ENCODE results near the gene GLA.

The GLA gene

GRCh38 chrX:101347859-101348451 is 59.8 kb downstream of the GLA start:
- Histone ChIP-seq H3K9me3 (replicated peaks; ENCODE audit: low read length) (no peaks in the 10 kb centered on the region), H3K27me3 (ENCODE audit: control insufficient read depth, insufficient read depth, low read length) (no peaks in the 10 kb centered on the region), H3K9ac (ENCODE audit: low read depth, low read length) (peak overlapping the region; percentile 83), H3K4me3 (ENCODE audit: low read length) (peak overlapping the region; percentile 82), H3K36me3 (ENCODE audit: insufficient read depth, low read length) (no peaks in the 10 kb centered on the region), H3K4me1 (ENCODE audit: control insufficient read depth, insufficient read depth, low read length) (no peaks in the 10 kb centered on the region), H3K4me2 (ENCODE audit: low read length) (peak overlapping the region; percentile 82)

Measured in skeletal muscle satellite cell (primary cell).